HepG2 (cell line): ENCODE data around the gene C6orf136. TPM values are rescaled to one million over a fixed set of nuclear protein-coding genes. Genes with fewer than 3 reads are reported as not detected.

ENCODE experiments used
- ARNTL ChIP-seq: sonication (generic); formaldehyde crosslinking; IDR thresholded peaks from 2 replicates; pipeline ENCODE4 v1.4.0; 2020; ENCODE audit warnings: mild to moderate bottlenecking, missing genetic modification reagents
- BRCA1 ChIP-seq: sonication (generic); formaldehyde crosslinking; IDR thresholded peaks from 2 replicates; pipeline ENCODE4 v1.4.0; 2020; ENCODE audit warnings: missing genetic modification reagents
- DMAP1 ChIP-seq: IDR thresholded peaks from 2 replicates; pipeline ENCODE4 v1.6.1; 2016
- JARID2 ChIP-seq: sonication (generic); formaldehyde crosslinking; IDR thresholded peaks from 2 replicates; pipeline ENCODE4 v1.8.1; 2023; ENCODE audit warnings: missing genetic modification reagents, inconsistent platforms; ENCODE audit not compliant: insufficient replicate concordance
- NFE2L2 ChIP-seq: fragments of 150-350 bp; IDR thresholded peaks from 2 replicates; pipeline ENCODE4 v1.6.1; 2014; ENCODE audit warnings: low read length
- NFRKB ChIP-seq: fragments of 450-650 bp; IDR thresholded peaks from 2 replicates; pipeline ENCODE4 v1.6.1; 2017
- TBL1XR1 ChIP-seq: fragments of 150-350 bp; IDR thresholded peaks from 2 replicates; pipeline ENCODE4 v1.6.1; 2014; ENCODE audit warnings: borderline replicate concordance, low read length; ENCODE audit not compliant: partially characterized antibody
- TOPORS ChIP-seq: sonication (generic); formaldehyde crosslinking; IDR thresholded peaks from 2 replicates; pipeline ENCODE4 v1.8.0; 2023; ENCODE audit warnings: mild to moderate bottlenecking, missing genetic modification reagents
- ZNF17 ChIP-seq: sonication (generic); formaldehyde crosslinking; IDR thresholded peaks from 2 replicates; pipeline ENCODE4 v1.5.0; 2020; ENCODE audit warnings: mild to moderate bottlenecking, missing genetic modification reagents
- ZNF20 ChIP-seq: sonication (generic); formaldehyde crosslinking; IDR thresholded peaks from 2 replicates; pipeline ENCODE4 v1.4.0; 2020; ENCODE audit warnings: mild to moderate bottlenecking, moderate library complexity, missing genetic modification reagents
- ZNF224 ChIP-seq: sonication (generic); formaldehyde crosslinking; IDR thresholded peaks from 2 replicates; pipeline ENCODE4 v1.5.0; 2020; ENCODE audit warnings: mild to moderate bottlenecking, missing genetic modification reagents
- ZNF230 ChIP-seq: sonication (generic); formaldehyde crosslinking; IDR thresholded peaks from 2 replicates; pipeline ENCODE4 v1.4.0; 2020; ENCODE audit warnings: mild to moderate bottlenecking, missing genetic modification reagents
- ZNF605 ChIP-seq: sonication (generic); formaldehyde crosslinking; IDR thresholded peaks from 2 replicates; pipeline ENCODE4 v1.8.0; 2022; ENCODE audit warnings: mild to moderate bottlenecking, missing genetic modification reagents
- polyA plus RNA-seq, 8 experiments: library from polyadenylated mRNA; depleted of rRNA in 3 of 8; stranded (reverse) in 7 of 8; unstranded in 1 of 8; fragments of >200 nt; fragmentation: Illumina TruSeq in 4 of 8; extraction: Trizol in 4 of 8; gene quantifications; 2 replicates each; pipeline versions ENCODE4 v1.2.1 to v1.2.3, GENCODE V29; 2011 to 2016; ENCODE audit warnings: low read depth in 4 of 8, missing spikeins in 1 of 8, mixed read lengths in 1 of 8; ENCODE audit not compliant: insufficient read depth in 1 of 8
- total RNA-seq, 5 experiments: library from RNA; depleted of rRNA; stranded (reverse); fragments of >200 nt; fragmentation: Illumina TruSeq; extraction: Trizol; gene quantifications; 2 replicates each; pipeline ENCODE4 v1.2.3, GENCODE V29; 2016; ENCODE audit warnings: low read depth in 1 of 5
- TF ChIP-seq, protein P1 (sequence below): sonication (generic); formaldehyde crosslinking; IDR thresholded peaks from 2 replicates; pipeline ENCODE4 v1.5.0; 2020; ENCODE audit warnings: mild to moderate bottlenecking, missing genetic modification reagents, moderate library complexity
- TF ChIP-seq, protein P2 (sequence below): sonication (generic); formaldehyde crosslinking; IDR thresholded peaks from 2 replicates; pipeline ENCODE4 v1.4.0; 2020; ENCODE audit warnings: missing genetic modification reagents, borderline replicate concordance
- TF ChIP-seq, protein P3 (sequence below): sonication (generic); formaldehyde crosslinking; IDR thresholded peaks from 2 replicates; pipeline ENCODE4 v1.9.0; 2022; ENCODE audit warnings: missing genetic modification reagents, mild to moderate bottlenecking, borderline replicate concordance
- TF ChIP-seq, protein P4 (sequence below): sonication (generic); formaldehyde crosslinking; IDR thresholded peaks from 2 replicates; pipeline ENCODE4 v1.9.0; 2021; ENCODE audit warnings: missing genetic modification reagents, borderline replicate concordance
- TF ChIP-seq, protein P5 (sequence below): sonication (generic); formaldehyde crosslinking; conservative IDR thresholded peaks from 2 replicates; pipeline ENCODE4 v1.4.0; 2020; ENCODE audit warnings: missing genetic modification reagents
- TF ChIP-seq, protein P6 (sequence below): sonication (generic); formaldehyde crosslinking; IDR thresholded peaks from 2 replicates; pipeline ENCODE4 v1.8.1; 2023; ENCODE audit warnings: mild to moderate bottlenecking, missing genetic modification reagents, borderline replicate concordance

The C6orf136 gene
- total and polyA plus RNA-seq, 2 of the 13 experiments (the other 11 are each of a cell fraction or from before 2014, with no cell fraction given), result 12.0 to 26.2 TPM

DNA sequence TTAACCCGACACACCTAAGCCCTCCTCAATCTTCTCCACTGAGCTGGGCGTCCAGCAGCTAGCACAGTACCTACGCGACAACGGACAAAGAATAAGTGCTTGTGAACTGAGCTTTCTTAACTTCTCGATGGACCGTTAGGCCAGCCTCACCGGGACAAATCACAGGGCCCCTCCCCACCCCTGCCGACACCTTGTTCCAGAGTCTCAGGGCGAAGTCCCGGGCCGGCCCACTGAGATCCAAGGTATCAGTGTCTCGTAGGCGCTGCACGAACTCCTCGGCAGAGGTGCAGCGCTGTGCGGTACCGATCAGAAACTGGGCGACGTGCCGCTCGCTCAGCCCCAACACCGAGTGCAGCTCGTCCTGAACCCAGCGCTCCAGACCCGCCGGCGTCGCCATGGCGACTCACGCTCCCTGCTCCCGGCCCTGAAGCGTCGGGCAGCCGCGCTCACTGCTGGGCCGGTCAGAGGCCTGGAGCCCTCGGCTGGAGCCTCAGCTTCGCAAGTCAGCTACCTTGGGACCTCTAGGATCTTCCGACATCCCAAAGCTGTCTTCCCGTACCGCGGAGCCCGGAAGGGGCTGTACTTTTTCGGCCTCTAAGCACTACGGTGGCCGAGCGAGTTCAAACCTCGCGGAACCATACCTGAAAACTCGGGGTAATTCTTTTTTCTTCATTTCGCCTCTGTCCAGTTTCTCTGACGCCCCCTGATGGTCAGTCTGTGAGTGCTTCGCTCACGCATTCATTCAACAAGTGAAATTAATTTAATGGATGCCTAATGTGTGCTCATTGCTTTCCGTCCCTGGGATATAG lies 25.7 kb downstream of the C6orf136 start, which contains the start of gene DHX16 (continued):
- TF ChIP-seq JARID2 (CRISPR knock-in tag) (peak; percentile 94), NFRKB (no peak), ZNF20 (CRISPR knock-in tag) (no peak), ZNF230 (CRISPR knock-in tag) (no peak; the same call in 1 of the 2 replicates), NFE2L2 (no peak), DMAP1 (CRISPR knock-in tag) (peak; percentile 83), ARNTL (CRISPR knock-in tag) (no peak), TBL1XR1 (peak; percentile 64), ZNF224 (CRISPR knock-in tag) (no peak), BRCA1 (CRISPR knock-in tag) (no peak), ZNF605 (CRISPR knock-in tag) (peak; percentile 38; the same call in 1 of the 2 replicates), TOPORS (CRISPR knock-in tag) (0 out of 2 replicates have a peak, but pooled peaks have one; percentile 43), ZNF17 (CRISPR knock-in tag) (no peak)
- TF ChIP-seq, protein P1, sequence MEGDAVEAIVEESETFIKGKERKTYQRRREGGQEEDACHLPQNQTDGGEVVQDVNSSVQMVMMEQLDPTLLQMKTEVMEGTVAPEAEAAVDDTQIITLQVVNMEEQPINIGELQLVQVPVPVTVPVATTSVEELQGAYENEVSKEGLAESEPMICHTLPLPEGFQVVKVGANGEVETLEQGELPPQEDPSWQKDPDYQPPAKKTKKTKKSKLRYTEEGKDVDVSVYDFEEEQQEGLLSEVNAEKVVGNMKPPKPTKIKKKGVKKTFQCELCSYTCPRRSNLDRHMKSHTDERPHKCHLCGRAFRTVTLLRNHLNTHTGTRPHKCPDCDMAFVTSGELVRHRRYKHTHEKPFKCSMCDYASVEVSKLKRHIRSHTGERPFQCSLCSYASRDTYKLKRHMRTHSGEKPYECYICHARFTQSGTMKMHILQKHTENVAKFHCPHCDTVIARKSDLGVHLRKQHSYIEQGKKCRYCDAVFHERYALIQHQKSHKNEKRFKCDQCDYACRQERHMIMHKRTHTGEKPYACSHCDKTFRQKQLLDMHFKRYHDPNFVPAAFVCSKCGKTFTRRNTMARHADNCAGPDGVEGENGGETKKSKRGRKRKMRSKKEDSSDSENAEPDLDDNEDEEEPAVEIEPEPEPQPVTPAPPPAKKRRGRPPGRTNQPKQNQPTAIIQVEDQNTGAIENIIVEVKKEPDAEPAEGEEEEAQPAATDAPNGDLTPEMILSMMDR (CRISPR knock-in tag), result peak; percentile 91
- TF ChIP-seq, protein P2, sequence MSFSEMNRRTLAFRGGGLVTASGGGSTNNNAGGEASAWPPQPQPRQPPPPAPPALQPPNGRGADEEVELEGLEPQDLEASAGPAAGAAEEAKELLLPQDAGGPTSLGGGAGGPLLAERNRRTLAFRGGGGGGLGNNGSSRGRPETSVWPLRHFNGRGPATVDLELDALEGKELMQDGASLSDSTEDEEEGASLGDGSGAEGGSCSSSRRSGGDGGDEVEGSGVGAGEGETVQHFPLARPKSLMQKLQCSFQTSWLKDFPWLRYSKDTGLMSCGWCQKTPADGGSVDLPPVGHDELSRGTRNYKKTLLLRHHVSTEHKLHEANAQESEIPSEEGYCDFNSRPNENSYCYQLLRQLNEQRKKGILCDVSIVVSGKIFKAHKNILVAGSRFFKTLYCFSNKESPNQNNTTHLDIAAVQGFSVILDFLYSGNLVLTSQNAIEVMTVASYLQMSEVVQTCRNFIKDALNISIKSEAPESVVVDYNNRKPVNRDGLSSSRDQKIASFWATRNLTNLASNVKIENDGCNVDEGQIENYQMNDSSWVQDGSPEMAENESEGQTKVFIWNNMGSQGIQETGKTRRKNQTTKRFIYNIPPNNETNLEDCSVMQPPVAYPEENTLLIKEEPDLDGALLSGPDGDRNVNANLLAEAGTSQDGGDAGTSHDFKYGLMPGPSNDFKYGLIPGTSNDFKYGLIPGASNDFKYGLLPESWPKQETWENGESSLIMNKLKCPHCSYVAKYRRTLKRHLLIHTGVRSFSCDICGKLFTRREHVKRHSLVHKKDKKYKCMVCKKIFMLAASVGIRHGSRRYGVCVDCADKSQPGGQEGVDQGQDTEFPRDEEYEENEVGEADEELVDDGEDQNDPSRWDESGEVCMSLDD (CRISPR knock-in tag), result peak; percentile 55; the same call in 1 of the 2 replicates
- TF ChIP-seq, protein P3, sequence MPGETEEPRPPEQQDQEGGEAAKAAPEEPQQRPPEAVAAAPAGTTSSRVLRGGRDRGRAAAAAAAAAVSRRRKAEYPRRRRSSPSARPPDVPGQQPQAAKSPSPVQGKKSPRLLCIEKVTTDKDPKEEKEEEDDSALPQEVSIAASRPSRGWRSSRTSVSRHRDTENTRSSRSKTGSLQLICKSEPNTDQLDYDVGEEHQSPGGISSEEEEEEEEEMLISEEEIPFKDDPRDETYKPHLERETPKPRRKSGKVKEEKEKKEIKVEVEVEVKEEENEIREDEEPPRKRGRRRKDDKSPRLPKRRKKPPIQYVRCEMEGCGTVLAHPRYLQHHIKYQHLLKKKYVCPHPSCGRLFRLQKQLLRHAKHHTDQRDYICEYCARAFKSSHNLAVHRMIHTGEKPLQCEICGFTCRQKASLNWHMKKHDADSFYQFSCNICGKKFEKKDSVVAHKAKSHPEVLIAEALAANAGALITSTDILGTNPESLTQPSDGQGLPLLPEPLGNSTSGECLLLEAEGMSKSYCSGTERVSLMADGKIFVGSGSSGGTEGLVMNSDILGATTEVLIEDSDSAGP (CRISPR knock-in tag), result peak; percentile 94; the same call in 1 of the 2 replicates
- TF ChIP-seq, protein P4, sequence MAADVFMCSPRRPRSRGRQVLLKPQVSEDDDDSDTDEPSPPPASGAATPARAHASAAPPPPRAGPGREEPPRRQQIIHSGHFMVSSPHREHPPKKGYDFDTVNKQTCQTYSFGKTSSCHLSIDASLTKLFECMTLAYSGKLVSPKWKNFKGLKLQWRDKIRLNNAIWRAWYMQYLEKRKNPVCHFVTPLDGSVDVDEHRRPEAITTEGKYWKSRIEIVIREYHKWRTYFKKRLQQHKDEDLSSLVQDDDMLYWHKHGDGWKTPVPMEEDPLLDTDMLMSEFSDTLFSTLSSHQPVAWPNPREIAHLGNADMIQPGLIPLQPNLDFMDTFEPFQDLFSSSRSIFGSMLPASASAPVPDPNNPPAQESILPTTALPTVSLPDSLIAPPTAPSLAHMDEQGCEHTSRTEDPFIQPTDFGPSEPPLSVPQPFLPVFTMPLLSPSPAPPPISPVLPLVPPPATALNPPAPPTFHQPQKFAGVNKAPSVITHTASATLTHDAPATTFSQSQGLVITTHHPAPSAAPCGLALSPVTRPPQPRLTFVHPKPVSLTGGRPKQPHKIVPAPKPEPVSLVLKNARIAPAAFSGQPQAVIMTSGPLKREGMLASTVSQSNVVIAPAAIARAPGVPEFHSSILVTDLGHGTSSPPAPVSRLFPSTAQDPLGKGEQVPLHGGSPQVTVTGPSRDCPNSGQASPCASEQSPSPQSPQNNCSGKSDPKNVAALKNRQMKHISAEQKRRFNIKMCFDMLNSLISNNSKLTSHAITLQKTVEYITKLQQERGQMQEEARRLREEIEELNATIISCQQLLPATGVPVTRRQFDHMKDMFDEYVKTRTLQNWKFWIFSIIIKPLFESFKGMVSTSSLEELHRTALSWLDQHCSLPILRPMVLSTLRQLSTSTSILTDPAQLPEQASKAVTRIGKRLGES (CRISPR knock-in tag), result no peak
- TF ChIP-seq, protein P5, sequence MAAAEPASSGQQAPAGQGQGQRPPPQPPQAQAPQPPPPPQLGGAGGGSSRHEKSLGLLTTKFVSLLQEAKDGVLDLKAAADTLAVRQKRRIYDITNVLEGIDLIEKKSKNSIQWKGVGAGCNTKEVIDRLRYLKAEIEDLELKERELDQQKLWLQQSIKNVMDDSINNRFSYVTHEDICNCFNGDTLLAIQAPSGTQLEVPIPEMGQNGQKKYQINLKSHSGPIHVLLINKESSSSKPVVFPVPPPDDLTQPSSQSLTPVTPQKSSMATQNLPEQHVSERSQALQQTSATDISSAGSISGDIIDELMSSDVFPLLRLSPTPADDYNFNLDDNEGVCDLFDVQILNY, result no peak
- TF ChIP-seq, protein P6, sequence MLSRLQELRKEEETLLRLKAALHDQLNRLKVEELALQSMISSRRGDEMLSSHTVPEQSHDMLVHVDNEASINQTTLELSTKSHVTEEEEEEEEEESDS (CRISPR knock-in tag), result 0 out of 2 replicates have a peak, but pooled peaks have one; percentile 69
